NCI-H82 treated with DMSO at 0.1 percent for 48 hours (cell line): ENCODE results near the gene EML6.
"Not testable (repeated sequence)": the region's sequence is repeated elsewhere in the genome, so short reads cannot be mapped to it uniquely, and the experiment has no call there.

ENCODE experiments used
- DNase-seq: peaks from one replicate; lab custom pipeline; 2025; ENCODE audit not compliant: unreplicated experiment; lab: John Stamatoyannopoulos, UW

EML6 gene

DNA sequence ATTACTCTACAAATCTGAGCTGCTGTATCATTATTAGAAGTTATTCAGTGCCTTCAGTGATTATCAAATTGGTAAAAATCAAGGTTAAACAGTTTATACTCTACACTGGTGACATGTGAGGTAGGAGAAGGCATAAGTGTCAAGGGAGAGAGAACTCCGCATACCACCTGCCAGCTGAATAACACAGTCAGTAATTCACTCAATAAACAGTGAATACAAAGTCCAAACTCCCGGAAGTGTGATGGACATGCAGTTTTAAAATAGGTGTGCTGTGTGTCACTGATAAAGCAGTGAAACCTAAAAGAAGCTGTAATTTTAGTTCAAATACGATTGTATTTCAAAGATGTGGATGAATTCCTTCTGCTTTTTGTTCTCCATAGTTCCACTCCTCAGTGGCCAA, 149.8 kb downstream of the EML6 start:
- DNase-seq: not testable (repeated sequence)

DNA sequence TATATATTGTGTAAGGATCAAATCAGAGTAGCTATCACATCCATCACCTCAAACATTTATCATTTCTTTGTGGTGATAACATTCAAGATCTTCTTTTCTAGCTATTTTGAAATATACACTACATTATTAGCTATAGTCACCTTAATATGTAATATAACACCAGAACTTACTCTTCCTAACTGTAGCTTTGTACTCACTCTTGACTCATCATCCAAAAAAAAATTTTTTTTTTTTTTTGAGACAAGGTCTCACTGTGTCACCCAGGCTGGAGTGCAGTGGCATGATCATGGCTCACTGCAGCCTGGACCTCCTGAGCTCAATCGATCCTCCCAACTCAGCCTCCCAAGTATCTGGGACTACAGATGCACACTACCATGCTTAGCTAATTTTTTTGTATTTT, 153.3 kb downstream of the EML6 start:
- DNase-seq: no peak

GRCh38 chr2:54878182-54878581, 154.7 kb downstream of the EML6 start:
- DNase-seq: peak; percentile 25

DNA sequence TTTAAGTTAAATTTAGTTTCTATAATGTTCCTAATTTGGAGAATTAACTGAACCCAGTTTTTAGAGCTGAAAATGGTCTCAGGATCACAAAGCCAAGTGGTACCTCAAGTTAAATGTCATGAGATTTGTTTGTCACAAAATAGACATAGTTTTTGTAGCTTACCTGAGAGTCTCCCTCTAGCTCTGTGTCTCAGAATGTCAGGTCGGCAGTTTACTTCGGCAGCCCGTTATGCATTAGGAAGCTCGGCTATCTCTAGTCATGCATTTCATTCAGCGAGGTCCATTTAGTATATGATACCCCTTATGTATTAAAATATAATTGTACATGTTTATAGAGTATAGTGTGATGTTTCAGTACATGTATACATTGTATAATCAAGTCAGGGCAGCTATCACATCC, 155.6 kb downstream of the EML6 start:
- peak; percentile 37 for DNase-seq

GRCh38 chr2:54879598-54880332, 156.3 kb downstream of the EML6 start:
- peak; percentile 99 for DNase-seq

GRCh38 chr2:54880428-54880827, 157.0 kb downstream of the EML6 start:
- peak; percentile 38 for DNase-seq

DNA sequence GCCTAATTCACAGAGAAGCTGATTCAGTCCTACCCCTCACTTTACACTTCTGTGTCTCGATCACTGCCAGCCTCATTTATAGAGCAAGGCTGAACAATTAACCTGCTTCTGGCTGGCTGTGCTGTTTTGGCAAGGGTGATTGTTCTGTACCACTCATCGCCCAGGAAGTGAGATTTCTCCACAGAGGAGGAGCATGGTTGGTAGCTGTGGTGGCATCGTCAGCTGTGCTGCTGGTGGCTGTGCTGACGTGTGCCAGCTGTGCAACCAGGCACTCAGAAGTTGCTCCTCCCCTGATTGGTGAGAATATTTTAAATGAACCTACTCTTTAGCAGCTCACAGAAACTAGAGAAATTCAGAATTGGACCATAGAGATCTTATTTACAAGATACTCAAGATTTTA, 158.3 kb downstream of the EML6 start:
- no peak for DNase-seq

DNA sequence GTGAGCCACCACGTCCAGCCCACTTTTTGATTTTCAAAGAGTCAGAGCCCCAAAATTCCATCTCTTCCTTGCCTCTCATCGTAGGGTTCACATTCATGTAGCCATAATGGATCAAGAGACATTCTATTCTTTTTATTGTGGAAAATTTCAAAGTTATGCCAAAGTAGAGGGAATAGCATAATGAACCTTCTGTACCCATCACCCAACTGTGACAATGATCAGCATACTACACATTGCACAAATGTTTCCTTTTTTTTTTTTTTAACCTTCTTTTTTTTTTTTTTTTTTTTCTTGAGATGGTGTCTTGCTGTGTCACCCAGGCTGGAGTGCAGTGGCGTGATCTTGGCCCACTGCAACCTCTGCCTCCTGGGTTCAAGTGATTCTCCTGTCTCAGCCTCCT, 162.4 kb downstream of the EML6 start:
- DNase-seq: no peak

GRCh38 chr2:54887850-54888545, 164.5 kb downstream of the EML6 start:
- no peak for DNase-seq

- DNase-seq: no peak
These were observed 165.6 kb downstream of the EML6 start for GRCh38 chr2:54889053-54889452.

GRCh38 chr2:54891909-54892308, 168.4 kb downstream of the EML6 start:
- no peak for DNase-seq

- DNase-seq: no peak
These were observed 171.0 kb downstream of the EML6 start for GRCh38 chr2:54894467-54894866.

GRCh38 chr2:54895730-54896129, 172.3 kb downstream of the EML6 start:
- DNase-seq: no peak

GRCh38 chr2:54897420-54898310, 174.2 kb downstream of the EML6 start:
- peak; percentile 91 for DNase-seq

DNA sequence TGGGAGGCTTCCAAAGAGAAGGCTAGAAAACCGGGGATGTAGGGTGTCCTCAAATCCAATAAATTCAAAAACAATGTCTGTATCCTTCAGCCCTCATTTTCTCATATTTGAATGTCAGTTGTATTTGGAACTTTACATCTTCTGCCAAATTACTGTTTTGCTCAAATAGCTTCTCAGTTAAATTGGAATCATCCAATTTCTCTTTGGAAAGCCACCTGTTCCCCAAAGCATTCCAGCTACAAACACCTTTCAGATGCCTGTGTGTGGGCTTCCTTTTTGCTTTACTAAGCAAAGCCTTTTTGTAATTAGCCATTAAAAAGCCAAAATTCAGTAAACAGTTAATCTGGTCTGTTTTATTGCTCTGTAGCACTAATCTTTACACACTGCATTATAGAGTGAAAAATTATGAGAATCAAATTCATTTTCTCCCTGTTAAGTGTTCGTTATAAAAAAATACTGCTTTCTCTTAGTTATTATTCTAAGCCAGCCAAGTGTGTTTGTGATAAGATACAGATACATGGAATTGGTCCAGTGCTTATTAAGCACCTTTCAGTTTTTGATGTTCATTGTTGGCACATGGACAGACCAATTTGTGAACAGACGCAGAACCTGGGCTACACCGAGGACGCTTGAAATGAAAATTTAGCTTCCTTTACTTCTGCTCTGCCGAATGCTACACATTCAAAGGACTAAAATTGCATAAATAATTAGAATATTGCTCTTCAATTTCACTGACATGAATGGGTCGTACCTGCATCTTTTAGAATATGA, 175.2 kb downstream of the EML6 start:
- DNase-seq: no peak

DNA sequence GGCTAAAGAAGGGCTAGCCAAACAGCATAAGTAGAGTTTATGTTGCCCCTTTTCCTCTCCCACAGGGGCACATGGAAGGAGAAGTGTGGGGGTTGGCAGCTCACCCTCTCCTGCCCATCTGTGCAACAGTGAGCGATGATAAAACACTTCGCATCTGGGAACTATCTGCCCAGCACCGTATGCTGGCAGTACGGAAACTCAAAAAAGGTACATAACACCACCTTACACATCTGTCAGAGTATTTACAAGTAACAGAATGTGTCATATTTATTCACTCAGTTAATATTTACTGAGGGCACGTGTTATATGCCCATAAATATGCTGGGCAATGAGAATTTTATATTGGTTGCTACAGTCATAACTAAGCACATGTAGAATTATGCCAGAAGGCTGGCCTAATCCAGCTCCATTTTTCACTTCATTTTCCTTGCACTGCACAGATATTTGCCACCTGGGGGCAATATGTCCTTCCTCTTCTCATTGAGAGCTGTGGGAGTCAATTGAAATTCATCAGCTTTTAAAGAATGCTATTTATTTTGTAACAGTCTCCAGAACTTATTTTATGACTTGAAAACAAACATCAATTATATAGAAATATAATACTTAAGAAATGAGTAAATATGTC, 176.2 kb downstream of the EML6 start:
- DNase-seq: no peak

DNA sequence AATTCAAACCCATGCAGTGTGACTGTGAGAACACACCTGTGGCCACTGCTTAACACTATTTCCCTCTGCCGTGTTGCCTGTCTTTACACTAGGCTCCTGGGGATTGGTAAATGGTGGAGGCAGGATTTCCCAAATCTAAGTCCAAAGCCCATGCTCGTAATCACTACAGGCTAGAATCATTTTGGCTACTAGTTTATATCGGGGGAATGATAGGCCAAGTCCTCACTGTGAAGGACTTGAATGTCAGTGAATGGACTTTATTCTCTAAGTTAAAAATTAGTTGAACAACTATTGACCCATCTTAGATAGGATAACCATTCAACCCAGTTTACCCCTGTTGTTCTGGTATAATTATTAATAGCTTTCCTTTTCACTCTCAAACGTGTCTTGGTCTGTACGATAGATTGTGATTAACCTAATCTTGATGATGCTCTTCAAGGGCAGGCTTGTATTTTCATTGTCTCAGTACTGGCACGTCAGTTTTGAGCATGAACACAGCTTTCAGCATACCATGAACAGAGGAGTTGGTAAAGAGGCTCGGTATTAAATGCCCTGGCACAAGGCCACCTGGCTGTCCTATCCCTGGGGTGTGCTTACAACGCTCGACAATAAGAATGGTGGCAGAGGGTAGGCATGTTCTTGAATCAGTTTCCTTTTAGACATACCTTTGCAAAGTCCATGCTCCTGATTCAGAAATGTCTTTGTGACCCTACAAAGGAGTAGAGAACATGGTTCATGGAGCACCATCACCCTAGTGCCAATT, 177.9 kb downstream of the EML6 start:
- no peak for DNase-seq

- DNase-seq: no peak
These were observed 179.3 kb downstream of the EML6 start for GRCh38 chr2:54902763-54903162.

GRCh38 chr2:54903736-54904554, 180.5 kb downstream of the EML6 start:
- DNase-seq: no peak
